NT2/D1 (cell line): ENCODE measurements around the gene TMEM53.

Source experiments
- SUZ12 ChIP-seq: IDR thresholded peaks from 2 replicates; pipeline ENCODE4 v1.6.1; 2011; ENCODE audit not compliant: insufficient read length, insufficient read depth; ENCODE audit errors: extremely low read depth
- YY1 ChIP-seq: IDR thresholded peaks from 2 replicates; pipeline ENCODE4 v1.6.1; 2011; ENCODE audit not compliant: insufficient read length, insufficient read depth

- TF ChIP-seq SUZ12: no peak
- peak; percentile 83 for TF ChIP-seq YY1
Measured at GRCh38 chr1:44631647-44632539, 42.4 kb downstream of the TMEM53 start.
